ENCODE results near the gene MCM3. TPM values are rescaled to one million over a fixed set of nuclear protein-coding genes. Genes with fewer than 3 reads are reported as not detected.
A peak's percentile ranks its signal among the peaks of the same experiment; 100 is the strongest.

MCM3 gene
- polyA plus RNA-seq, 1 donor from 2014 or later = 8.6 TPM

DNA sequence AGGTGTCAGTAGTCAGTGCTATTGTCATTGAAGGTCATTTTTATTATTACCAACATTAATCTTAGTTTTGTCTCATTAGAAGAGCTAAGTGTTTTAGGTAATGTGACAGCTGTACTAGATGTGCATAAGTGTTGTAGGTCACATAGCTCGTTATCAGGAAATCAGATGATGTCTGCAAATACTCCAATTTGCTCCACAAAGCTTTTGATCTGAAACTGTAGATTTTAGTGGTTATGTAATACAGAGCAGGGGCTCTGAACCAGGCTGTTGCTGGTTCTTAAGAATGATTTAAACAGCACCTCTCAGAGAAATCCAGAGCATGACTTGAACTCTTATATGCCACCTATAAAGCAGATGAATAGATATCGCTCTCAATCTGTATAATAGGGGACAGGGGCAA lies 42.7 kb downstream of the MCM3 start:
- H4K20me1 ChIP-seq (ENCODE audit: insufficient read depth) = no peaks in the 10 kb centered on the region
- H3K4me3 ChIP-seq (ENCODE audit: low read length) = no peak overlapping the region
- no peaks in the 10 kb centered on the region for H3K36me3 ChIP-seq (ENCODE audit: insufficient read depth, low read length)
- no peak overlapping the region for H3K27ac ChIP-seq (ENCODE audit: low read length)
- no peaks in the 10 kb centered on the region for H3K9me2 ChIP-seq (ENCODE audit: insufficient read depth, low read length)
- no peak overlapping the region for H2AFZ ChIP-seq (ENCODE audit: low read depth, low read length)
- no peaks in the 10 kb centered on the region for H3K9me3 ChIP-seq (ENCODE audit: low read length)
- no peak overlapping the region for H3K9ac ChIP-seq (ENCODE audit: low read length)
- no peaks in the 10 kb centered on the region for H3F3A ChIP-seq (ENCODE audit: insufficient read depth, low read length, poor library complexity, severe bottlenecking)
- no peaks in the 10 kb centered on the region for H3K27me3 ChIP-seq (ENCODE audit: insufficient read depth, low read depth, low read length)
- TF ChIP-seq, protein P1, sequence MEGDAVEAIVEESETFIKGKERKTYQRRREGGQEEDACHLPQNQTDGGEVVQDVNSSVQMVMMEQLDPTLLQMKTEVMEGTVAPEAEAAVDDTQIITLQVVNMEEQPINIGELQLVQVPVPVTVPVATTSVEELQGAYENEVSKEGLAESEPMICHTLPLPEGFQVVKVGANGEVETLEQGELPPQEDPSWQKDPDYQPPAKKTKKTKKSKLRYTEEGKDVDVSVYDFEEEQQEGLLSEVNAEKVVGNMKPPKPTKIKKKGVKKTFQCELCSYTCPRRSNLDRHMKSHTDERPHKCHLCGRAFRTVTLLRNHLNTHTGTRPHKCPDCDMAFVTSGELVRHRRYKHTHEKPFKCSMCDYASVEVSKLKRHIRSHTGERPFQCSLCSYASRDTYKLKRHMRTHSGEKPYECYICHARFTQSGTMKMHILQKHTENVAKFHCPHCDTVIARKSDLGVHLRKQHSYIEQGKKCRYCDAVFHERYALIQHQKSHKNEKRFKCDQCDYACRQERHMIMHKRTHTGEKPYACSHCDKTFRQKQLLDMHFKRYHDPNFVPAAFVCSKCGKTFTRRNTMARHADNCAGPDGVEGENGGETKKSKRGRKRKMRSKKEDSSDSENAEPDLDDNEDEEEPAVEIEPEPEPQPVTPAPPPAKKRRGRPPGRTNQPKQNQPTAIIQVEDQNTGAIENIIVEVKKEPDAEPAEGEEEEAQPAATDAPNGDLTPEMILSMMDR (IDR thresholded peaks at IDR 0.05; ENCODE audit: poor library complexity, severe bottlenecking) = no peak
- TF ChIP-seq SMC3 (conservative IDR thresholded peaks at IDR 0.05; ENCODE audit: poor library complexity) (no peak), POLR2AphosphoS5 (IDR thresholded peaks at IDR 0.05) (no peak), EZH2 (IDR thresholded peaks at IDR 0.05; ENCODE audit: borderline replicate concordance, insufficient read depth, low read length, poor library complexity, severe bottlenecking) (no peak), EP300 (conservative IDR thresholded peaks at IDR 0.05; ENCODE audit: poor library complexity, severe bottlenecking) (no peak), RAD21 (conservative IDR thresholded peaks at IDR 0.05) (no peak), MXI1 (conservative IDR thresholded peaks at IDR 0.05; ENCODE audit: poor library complexity, severe bottlenecking) (no peak), TAF1 (IDR thresholded peaks at IDR 0.05; ENCODE audit: low read depth) (no peak)
- TF ChIP-seq, protein P2, sequence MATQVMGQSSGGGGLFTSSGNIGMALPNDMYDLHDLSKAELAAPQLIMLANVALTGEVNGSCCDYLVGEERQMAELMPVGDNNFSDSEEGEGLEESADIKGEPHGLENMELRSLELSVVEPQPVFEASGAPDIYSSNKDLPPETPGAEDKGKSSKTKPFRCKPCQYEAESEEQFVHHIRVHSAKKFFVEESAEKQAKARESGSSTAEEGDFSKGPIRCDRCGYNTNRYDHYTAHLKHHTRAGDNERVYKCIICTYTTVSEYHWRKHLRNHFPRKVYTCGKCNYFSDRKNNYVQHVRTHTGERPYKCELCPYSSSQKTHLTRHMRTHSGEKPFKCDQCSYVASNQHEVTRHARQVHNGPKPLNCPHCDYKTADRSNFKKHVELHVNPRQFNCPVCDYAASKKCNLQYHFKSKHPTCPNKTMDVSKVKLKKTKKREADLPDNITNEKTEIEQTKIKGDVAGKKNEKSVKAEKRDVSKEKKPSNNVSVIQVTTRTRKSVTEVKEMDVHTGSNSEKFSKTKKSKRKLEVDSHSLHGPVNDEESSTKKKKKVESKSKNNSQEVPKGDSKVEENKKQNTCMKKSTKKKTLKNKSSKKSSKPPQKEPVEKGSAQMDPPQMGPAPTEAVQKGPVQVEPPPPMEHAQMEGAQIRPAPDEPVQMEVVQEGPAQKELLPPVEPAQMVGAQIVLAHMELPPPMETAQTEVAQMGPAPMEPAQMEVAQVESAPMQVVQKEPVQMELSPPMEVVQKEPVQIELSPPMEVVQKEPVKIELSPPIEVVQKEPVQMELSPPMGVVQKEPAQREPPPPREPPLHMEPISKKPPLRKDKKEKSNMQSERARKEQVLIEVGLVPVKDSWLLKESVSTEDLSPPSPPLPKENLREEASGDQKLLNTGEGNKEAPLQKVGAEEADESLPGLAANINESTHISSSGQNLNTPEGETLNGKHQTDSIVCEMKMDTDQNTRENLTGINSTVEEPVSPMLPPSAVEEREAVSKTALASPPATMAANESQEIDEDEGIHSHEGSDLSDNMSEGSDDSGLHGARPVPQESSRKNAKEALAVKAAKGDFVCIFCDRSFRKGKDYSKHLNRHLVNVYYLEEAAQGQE (IDR thresholded peaks at IDR 0.05; ENCODE audit: borderline replicate concordance) = no peak
- no peak overlapping the region for H3K4me2 ChIP-seq (ENCODE audit: low read length)
- no peaks in the 10 kb centered on the region for H3K79me2 ChIP-seq (replicated peaks; ENCODE audit: insufficient read depth, low read length)

DNA sequence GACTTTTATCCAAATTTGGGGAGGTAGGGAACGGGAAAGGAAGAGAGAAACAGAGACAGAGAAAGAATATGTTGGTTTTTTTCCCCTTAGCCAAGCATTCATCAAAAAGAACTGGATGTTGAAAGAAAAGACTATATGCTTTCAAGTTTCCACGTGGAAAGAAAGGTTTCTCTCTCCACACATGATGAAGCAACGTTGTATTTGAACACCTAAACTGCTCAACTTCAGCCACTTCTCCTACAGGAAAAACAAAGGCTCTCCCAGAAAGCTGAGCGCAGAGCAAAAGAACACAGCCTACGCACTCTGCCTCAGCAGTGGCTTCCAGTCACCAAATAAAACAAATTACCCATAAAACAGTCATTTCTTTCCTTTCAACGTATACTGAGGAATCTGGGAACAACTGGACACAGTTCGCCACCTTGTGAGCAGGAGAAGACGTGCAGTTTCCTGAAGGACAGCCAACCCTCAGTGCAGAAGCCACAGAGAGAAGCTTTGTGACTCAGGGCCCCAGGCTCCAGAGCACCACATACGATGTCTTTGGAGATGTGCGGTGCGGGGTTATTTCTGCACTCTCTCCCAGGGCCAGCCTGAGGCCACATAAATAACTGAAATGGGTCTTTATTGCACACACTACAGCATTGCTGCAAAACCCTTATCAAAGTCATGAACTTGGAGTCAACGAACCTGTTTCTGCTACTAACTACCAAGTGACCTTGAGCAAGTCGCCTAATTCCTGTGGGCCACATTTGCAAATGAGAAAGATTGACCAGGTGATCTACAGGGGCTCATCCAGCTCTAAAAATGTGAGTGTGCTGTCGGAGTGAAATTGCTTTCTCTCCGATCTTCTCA lies 50.3 kb downstream of the MCM3 start:
- no peaks in the 10 kb centered on the region for H3K27me3 ChIP-seq (ENCODE audit: insufficient read depth, low read depth, low read length)
- no peak overlapping the region for H2AFZ ChIP-seq (ENCODE audit: low read depth, low read length)

More for the DNA sequence above, 50.3 kb downstream of the MCM3 start:
- no peak overlapping the region for H3K4me2 ChIP-seq (ENCODE audit: low read length)
- H3K9me2 ChIP-seq (ENCODE audit: insufficient read depth, low read length) = no peaks in the 10 kb centered on the region
- no peak overlapping the region for H3K9ac ChIP-seq (ENCODE audit: low read length)
- H3F3A ChIP-seq (ENCODE audit: insufficient read depth, low read length, poor library complexity, severe bottlenecking) = no peaks in the 10 kb centered on the region
- no peak overlapping the region for H3K4me3 ChIP-seq (ENCODE audit: low read length)
- no peaks in the 10 kb centered on the region for H3K79me2 ChIP-seq (replicated peaks; ENCODE audit: insufficient read depth, low read length)
- no peaks in the 10 kb centered on the region for H3K36me3 ChIP-seq (ENCODE audit: insufficient read depth, low read length)
- no peaks in the 10 kb centered on the region for H3K9me3 ChIP-seq (ENCODE audit: low read length)
- H4K20me1 ChIP-seq (ENCODE audit: insufficient read depth) = no peaks in the 10 kb centered on the region
- TF ChIP-seq, protein P1 (IDR thresholded peaks at IDR 0.05; ENCODE audit: poor library complexity, severe bottlenecking) = peak; percentile 44
- no peak for TF ChIP-seq POLR2AphosphoS5 (IDR thresholded peaks at IDR 0.05)
- peak; percentile 44 for TF ChIP-seq RAD21 (conservative IDR thresholded peaks at IDR 0.05)
- no peak for TF ChIP-seq EP300 (conservative IDR thresholded peaks at IDR 0.05; ENCODE audit: poor library complexity, severe bottlenecking)
- TF ChIP-seq SMC3 (conservative IDR thresholded peaks at IDR 0.05; ENCODE audit: poor library complexity) = peak; percentile 30
- H3K27ac ChIP-seq (ENCODE audit: low read length) = no peak overlapping the region
